Peyer's patch (tissue), 4 donors: ENCODE measurements around the gene VTI1A.

ENCODE experiments used
- POLR2A ChIP-seq, 2 donors: fragments of 450-650 bp; IDR thresholded peaks; one replicate each; pipeline ENCODE4 v1.5.1; 2017; ENCODE audit warnings: antibody characterized with exemption in 2 of 2, mild to moderate bottlenecking in 2 of 2, moderate library complexity in 2 of 2
- TF ChIP-seq, protein P1 (sequence below), 6 experiments: fragments of 450-650 bp in 4 of 6; fragments of 200-600 bp in 2 of 6; sonication (generic) in 1 of 6; IDR thresholded peaks; one replicate each; pipeline ENCODE4 v1.5.1; 2017 to 2019; ENCODE audit warnings: antibody characterized with exemption in 6 of 6, mild to moderate bottlenecking in 3 of 6, moderate library complexity in 1 of 6

DNA sequence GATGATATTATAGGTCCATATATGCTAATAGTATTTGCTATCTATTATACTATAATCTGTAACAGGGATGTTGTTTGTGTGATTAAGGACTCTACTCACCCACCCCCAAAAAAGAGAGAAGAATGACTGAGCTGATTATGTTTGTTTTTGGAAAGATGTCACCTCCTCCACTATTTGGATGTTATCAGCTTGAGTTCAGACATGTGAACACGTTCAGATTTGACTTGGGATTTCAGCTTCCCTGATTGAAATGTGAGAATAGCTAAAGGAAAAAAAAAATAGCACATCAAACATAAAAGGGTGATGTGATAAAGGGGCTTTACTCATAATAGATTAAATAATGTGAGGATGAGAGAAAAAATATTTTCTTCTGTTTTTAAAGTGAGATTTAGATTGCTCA lies 81.2 kb downstream of the VTI1A start:
- TF ChIP-seq, protein P1, sequence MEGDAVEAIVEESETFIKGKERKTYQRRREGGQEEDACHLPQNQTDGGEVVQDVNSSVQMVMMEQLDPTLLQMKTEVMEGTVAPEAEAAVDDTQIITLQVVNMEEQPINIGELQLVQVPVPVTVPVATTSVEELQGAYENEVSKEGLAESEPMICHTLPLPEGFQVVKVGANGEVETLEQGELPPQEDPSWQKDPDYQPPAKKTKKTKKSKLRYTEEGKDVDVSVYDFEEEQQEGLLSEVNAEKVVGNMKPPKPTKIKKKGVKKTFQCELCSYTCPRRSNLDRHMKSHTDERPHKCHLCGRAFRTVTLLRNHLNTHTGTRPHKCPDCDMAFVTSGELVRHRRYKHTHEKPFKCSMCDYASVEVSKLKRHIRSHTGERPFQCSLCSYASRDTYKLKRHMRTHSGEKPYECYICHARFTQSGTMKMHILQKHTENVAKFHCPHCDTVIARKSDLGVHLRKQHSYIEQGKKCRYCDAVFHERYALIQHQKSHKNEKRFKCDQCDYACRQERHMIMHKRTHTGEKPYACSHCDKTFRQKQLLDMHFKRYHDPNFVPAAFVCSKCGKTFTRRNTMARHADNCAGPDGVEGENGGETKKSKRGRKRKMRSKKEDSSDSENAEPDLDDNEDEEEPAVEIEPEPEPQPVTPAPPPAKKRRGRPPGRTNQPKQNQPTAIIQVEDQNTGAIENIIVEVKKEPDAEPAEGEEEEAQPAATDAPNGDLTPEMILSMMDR (IDR thresholded peaks at IDR 0.05), result no peak
- no peak for TF ChIP-seq POLR2A (IDR thresholded peaks at IDR 0.05)
